HEK293 (cell line): ENCODE results near the gene IFRD2.

Source experiments
- CTCF ChIP-seq: fragments of 450-650 bp; formaldehyde crosslinking; IDR thresholded peaks from 2 replicates; pipeline ENCODE4 v1.5.1; 2016; ENCODE audit warnings: missing biosample characterization, missing genetic modification characterization
- ELK4 ChIP-seq: IDR thresholded peaks from 2 replicates; pipeline ENCODE4 v1.6.1; 2011; ENCODE audit warnings: mild to moderate bottlenecking, low read depth, low read length, borderline replicate concordance
- HOXA7 ChIP-seq: sonication (generic); formaldehyde crosslinking; IDR thresholded peaks from 2 replicates; pipeline ENCODE4 v1.8.1; 2022; ENCODE audit warnings: missing genetic modification reagents, borderline replicate concordance
- TCF7L2 ChIP-seq: IDR thresholded peaks from 2 replicates; pipeline ENCODE4 v1.6.1; 2011; ENCODE audit warnings: low read depth, mild to moderate bottlenecking, inconsistent platforms, low read length, moderate library complexity, borderline replicate concordance
- ZFP3 ChIP-seq: fragments of 450-650 bp; formaldehyde crosslinking; IDR thresholded peaks from 2 replicates; pipeline ENCODE4 v1.5.1; 2016; ENCODE audit warnings: low read depth, missing biosample characterization, missing genetic modification characterization
- ZNF10 ChIP-seq: fragments of 450-650 bp; formaldehyde crosslinking; IDR thresholded peaks from 2 replicates; pipeline ENCODE4 v1.5.1; 2017; ENCODE audit warnings: missing biosample characterization, missing genetic modification characterization
- ZNF423 ChIP-seq: fragments of 450-650 bp; formaldehyde crosslinking; IDR thresholded peaks from 2 replicates; pipeline ENCODE4 v1.5.1; 2016; ENCODE audit warnings: missing biosample characterization, missing genetic modification characterization
- TF ChIP-seq, protein P1 (sequence below): fragments of 450-650 bp; formaldehyde crosslinking; IDR thresholded peaks from 2 replicates; pipeline ENCODE4 v1.5.1; 2016; ENCODE audit warnings: missing biosample characterization, missing genetic modification characterization
- TF ChIP-seq, protein P2 (sequence below): fragments of 450-650 bp; formaldehyde crosslinking; IDR thresholded peaks from 2 replicates; pipeline ENCODE4 v1.5.1; 2016; ENCODE audit warnings: missing biosample characterization, missing genetic modification characterization
- TF ChIP-seq, protein P3 (sequence below): fragments of 450-650 bp; formaldehyde crosslinking; optimal IDR thresholded peaks from 2 replicates; pipeline ENCODE3; 2016; ENCODE audit warnings: missing biosample characterization, mild to moderate bottlenecking, missing genetic modification characterization

GRCh38 chr3:50340147-50340447 lies 47.9 kb upstream of the IFRD2 start:
- TF ChIP-seq, protein P1, sequence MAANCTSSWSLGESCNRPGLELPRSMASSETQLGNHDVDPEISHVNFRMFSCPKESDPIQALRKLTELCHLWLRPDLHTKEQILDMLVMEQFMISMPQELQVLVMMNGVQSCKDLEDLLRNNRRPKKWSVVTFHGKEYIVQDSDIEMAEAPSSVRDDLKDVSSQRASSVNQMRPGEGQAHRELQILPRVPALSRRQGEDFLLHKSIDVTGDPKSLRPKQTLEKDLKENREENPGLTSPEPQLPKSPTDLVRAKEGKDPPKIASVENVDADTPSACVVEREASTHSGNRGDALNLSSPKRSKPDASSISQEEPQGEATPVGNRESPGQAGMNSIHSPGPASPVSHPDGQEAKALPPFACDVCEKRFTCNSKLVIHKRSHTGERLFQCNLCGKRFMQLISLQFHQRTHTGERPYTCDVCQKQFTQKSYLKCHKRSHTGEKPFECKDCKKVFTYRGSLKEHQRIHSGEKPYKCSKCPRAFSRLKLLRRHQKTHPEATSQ (tag by site-specific recombination): no peak
- TF ChIP-seq, protein P2, sequence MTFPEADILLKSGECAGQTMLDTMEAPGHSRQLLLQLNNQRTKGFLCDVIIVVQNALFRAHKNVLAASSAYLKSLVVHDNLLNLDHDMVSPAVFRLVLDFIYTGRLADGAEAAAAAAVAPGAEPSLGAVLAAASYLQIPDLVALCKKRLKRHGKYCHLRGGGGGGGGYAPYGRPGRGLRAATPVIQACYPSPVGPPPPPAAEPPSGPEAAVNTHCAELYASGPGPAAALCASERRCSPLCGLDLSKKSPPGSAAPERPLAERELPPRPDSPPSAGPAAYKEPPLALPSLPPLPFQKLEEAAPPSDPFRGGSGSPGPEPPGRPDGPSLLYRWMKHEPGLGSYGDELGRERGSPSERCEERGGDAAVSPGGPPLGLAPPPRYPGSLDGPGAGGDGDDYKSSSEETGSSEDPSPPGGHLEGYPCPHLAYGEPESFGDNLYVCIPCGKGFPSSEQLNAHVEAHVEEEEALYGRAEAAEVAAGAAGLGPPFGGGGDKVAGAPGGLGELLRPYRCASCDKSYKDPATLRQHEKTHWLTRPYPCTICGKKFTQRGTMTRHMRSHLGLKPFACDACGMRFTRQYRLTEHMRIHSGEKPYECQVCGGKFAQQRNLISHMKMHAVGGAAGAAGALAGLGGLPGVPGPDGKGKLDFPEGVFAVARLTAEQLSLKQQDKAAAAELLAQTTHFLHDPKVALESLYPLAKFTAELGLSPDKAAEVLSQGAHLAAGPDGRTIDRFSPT (tag by site-specific recombination): no peak
- TF ChIP-seq CTCF (tag by site-specific recombination) (no peak), ZFP3 (no peak), ZNF10 (tag by site-specific recombination) (no peak), ZNF423 (tag by site-specific recombination) (no peak), HOXA7 (CRISPR knock-in tag) (no peak), ELK4 (no peak), TCF7L2 (no peak)
- TF ChIP-seq, protein P3, sequence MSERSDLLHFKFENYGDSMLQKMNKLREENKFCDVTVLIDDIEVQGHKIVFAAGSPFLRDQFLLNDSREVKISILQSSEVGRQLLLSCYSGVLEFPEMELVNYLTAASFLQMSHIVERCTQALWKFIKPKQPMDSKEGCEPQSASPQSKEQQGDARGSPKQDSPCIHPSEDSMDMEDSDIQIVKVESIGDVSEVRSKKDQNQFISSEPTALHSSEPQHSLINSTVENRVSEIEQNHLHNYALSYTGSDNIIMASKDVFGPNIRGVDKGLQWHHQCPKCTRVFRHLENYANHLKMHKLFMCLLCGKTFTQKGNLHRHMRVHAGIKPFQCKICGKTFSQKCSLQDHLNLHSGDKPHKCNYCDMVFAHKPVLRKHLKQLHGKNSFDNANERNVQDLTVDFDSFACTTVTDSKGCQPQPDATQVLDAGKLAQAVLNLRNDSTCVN (tag by site-specific recombination): no peak
